Measurements from ENCODE around the gene RELT.

The RELT gene

DNA sequence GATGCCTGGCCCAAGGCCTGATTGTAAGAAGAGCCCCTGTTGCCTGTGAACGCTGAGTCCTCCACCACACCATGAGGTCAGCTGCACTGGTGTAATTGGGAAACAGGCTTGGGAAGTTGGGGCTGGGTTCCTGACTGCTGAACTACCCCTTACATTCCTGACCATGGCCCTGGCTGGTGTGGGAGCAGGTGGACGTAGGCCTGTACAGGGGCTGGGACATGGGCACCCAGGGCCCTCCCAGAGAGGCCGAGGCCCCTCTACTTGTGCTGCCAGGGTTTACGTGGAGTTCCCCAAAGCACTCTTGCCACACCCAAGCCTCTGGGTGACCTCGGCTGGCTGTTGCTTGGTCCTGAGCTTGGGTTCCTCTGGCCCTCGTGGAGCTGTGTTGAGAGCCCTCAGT is 5.4 kb downstream of the RELT start:
- no peaks in the 10 kb centered on the region; the same call in 1 of the 2 replicates for H3K4me1 ChIP-seq (ENCODE audit: insufficient read depth, low read length)
- H3K27ac ChIP-seq (ENCODE audit: low read length), result no peak overlapping the region
- H3K9me3 ChIP-seq (ENCODE audit: insufficient read depth, low read depth, low read length), result no peaks in the 10 kb centered on the region
- H3K27me3 ChIP-seq (ENCODE audit: insufficient read depth, low read length), result peaks cover 15% of the 10 kb centered on the region
- no peak overlapping the region for H3K9ac ChIP-seq (ENCODE audit: low read depth, low read length)
- H3K4me3 ChIP-seq (ENCODE audit: low read length), result no peak overlapping the region
- no peaks in the 10 kb centered on the region for H3K36me3 ChIP-seq (ENCODE audit: insufficient read depth, low read depth, low read length)

DNA sequence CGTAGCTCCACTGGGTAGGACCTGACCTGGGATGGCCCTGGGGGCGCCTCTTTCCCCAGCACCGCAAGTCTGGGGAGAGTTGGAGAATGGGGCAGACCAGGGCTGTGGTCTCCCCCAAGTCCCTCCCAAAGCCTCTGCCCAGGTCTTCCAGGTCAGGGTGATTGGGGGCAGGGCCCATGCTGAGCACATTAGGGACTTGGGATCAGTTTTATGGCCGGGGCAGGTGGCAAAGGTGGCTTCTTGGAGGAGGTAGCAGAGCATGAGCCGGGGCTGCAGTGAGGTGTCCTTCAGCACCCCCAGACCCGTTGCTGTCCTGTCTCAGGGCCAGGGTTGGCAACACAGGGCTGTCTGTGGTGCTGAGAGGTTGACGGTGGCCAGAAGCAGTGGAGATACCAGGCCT is 6.0 kb downstream of the RELT start:
- Histone ChIP-seq H3K9ac (ENCODE audit: low read depth, low read length) (no peak overlapping the region), H3K4me1 (ENCODE audit: insufficient read depth, low read length) (no peaks in the 10 kb centered on the region; the same call in 1 of the 2 replicates), H3K9me3 (ENCODE audit: insufficient read depth, low read depth, low read length) (no peaks in the 10 kb centered on the region)

DNA sequence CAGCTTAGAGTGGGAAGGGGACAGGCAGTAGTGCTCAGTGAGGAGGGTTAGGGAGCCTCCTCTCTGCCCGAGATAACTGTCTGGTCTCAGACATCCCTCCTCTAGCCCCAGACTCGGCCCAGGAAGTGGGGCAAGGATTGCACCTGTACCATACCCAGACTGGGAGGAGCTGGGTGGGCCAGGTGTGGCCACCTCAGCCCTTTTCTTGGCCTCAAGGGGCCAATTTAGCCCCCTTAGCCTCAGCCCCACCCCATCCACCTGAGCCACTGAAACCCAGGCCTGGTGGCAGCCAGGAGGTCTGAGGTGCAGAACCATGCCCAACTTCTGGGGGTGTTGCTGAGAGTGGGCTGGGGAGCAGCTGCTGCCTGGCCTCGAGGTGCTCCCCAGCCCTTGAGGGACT is 6.5 kb downstream of the RELT start:
- no peaks in the 10 kb centered on the region; the same call in 1 of the 2 replicates for H3K4me1 ChIP-seq (ENCODE audit: insufficient read depth, low read length)
- no peak overlapping the region for H3K27ac ChIP-seq (ENCODE audit: low read length)
- H3K9me3 ChIP-seq (ENCODE audit: insufficient read depth, low read depth, low read length), result no peaks in the 10 kb centered on the region
- H3K4me3 ChIP-seq (ENCODE audit: low read length), result no peak overlapping the region
- peaks cover 3% of the 10 kb centered on the region; the same call in 1 of the 2 replicates for H3K27me3 ChIP-seq (ENCODE audit: insufficient read depth, low read length)
- no peak overlapping the region for H3K9ac ChIP-seq (ENCODE audit: low read depth, low read length)
- H3K36me3 ChIP-seq (ENCODE audit: insufficient read depth, low read depth, low read length), result no peaks in the 10 kb centered on the region

More for the DNA sequence above, 6.0 kb downstream of the RELT start:
- Histone ChIP-seq H3K36me3 (ENCODE audit: insufficient read depth, low read depth, low read length) (no peaks in the 10 kb centered on the region), H3K27ac (ENCODE audit: low read length) (no peak overlapping the region), H3K27me3 (ENCODE audit: insufficient read depth, low read length) (peaks cover 9% of the 10 kb centered on the region), H3K4me3 (ENCODE audit: low read length) (no peak overlapping the region)

DNA sequence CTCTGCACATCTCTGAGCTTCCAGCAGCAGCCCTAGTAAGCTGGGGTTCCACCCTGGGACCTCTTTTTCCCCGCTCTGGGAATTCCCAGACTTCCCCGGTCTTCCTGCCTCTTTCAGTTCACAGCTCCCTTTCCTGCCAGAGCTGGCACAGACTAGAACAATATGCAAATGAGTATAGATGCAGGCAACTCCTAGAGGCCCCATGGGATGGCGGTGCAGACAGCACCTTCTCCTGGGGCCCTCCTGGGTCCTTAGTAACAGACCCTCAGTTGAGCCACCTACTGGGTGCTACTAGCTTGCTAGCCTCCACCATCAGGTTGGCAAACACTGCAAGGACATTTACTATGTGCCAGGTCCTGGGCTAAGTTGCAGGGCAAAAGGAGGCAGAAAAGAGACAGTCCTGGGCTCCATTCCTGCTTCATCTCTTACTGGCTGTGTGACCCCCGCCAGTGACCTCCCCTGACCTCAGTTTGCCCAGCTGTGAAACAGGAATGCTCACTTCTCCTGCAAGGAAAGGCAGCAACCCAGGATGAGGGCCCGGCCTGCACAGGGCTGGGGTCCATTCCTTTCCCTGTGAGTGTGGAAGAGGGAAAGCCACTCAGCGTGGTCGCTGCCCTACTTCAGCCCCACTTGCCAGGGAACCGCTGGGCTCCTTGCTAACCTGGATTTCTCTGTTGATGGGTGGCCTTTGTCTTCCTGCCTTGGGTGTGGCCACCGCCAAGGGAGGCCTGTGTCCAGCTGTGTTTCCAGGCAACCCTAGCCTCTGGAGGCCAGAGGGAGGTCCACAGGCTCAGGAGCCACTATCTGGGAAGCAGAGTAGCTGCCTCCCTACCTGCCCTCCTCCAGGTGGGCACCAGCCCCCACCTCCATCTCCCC is 7.3 kb downstream of the RELT start:
- Histone ChIP-seq H3K9ac (ENCODE audit: low read depth, low read length) (no peak overlapping the region), H3K4me3 (ENCODE audit: low read length) (no peak overlapping the region)

DNA sequence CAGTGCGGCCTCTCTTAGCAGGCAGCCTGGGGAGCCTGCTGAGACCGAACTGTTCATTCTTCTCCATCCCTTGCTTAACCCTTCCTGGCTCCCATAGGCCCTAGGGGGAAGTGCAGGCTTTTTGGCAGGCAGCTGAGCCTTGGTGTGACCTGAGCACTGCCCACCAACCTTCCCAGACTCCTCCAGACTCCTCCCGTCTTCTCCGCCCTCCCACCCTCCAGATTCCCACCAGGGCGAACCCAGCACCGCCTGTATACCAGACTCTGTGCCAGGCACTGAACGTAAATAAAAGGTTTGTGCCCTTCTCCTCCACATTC is 7.9 kb downstream of the RELT start:
- Histone ChIP-seq H3K9ac (ENCODE audit: low read depth, low read length) (no peak overlapping the region), H3K4me1 (ENCODE audit: insufficient read depth, low read length) (no peaks in the 10 kb centered on the region), H3K27ac (ENCODE audit: low read length) (no peak overlapping the region)

More for the DNA sequence above, 7.3 kb downstream of the RELT start:
- H3K4me1 ChIP-seq (ENCODE audit: insufficient read depth, low read length), result no peaks in the 10 kb centered on the region; the same call in 1 of the 2 replicates
- no peak overlapping the region for H3K27ac ChIP-seq (ENCODE audit: low read length)
- no peaks in the 10 kb centered on the region for H3K27me3 ChIP-seq (ENCODE audit: insufficient read depth, low read length)
- H3K36me3 ChIP-seq (ENCODE audit: insufficient read depth, low read depth, low read length), result no peaks in the 10 kb centered on the region
- no peaks in the 10 kb centered on the region for H3K9me3 ChIP-seq (ENCODE audit: insufficient read depth, low read depth, low read length)

DNA sequence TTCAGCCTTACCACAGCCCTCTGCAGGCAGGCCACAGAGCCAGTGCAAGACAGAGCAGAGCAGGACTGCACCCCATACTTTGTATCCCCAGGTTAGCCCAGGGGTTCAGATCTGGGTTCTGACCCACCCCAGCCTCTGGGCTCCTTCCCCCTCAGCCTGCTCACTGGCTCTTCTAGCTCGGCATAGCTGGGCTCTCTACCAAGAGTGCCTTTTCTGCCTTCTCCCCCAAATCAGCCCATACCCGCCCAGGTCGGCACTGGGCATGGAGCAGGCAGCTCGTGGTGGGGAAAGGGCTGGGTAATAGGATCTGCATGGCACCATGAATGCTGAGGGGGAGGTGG is 8.3 kb downstream of the RELT start:
- Histone ChIP-seq H3K27ac (ENCODE audit: low read length) (no peak overlapping the region), H3K4me3 (ENCODE audit: low read length) (no peak overlapping the region), H3K9ac (ENCODE audit: low read depth, low read length) (no peak overlapping the region), H3K9me3 (ENCODE audit: insufficient read depth, low read depth, low read length) (no peaks in the 10 kb centered on the region), H3K27me3 (ENCODE audit: insufficient read depth, low read length) (no peaks in the 10 kb centered on the region), H3K4me1 (ENCODE audit: insufficient read depth, low read length) (no peaks in the 10 kb centered on the region), H3K36me3 (ENCODE audit: insufficient read depth, low read depth, low read length) (no peaks in the 10 kb centered on the region)

More for the DNA sequence above, 7.9 kb downstream of the RELT start:
- no peaks in the 10 kb centered on the region for H3K36me3 ChIP-seq (ENCODE audit: insufficient read depth, low read depth, low read length)
- H3K27me3 ChIP-seq (ENCODE audit: insufficient read depth, low read length), result no peaks in the 10 kb centered on the region
- no peak overlapping the region for H3K4me3 ChIP-seq (ENCODE audit: low read length)
- H3K9me3 ChIP-seq (ENCODE audit: insufficient read depth, low read depth, low read length), result no peaks in the 10 kb centered on the region

DNA sequence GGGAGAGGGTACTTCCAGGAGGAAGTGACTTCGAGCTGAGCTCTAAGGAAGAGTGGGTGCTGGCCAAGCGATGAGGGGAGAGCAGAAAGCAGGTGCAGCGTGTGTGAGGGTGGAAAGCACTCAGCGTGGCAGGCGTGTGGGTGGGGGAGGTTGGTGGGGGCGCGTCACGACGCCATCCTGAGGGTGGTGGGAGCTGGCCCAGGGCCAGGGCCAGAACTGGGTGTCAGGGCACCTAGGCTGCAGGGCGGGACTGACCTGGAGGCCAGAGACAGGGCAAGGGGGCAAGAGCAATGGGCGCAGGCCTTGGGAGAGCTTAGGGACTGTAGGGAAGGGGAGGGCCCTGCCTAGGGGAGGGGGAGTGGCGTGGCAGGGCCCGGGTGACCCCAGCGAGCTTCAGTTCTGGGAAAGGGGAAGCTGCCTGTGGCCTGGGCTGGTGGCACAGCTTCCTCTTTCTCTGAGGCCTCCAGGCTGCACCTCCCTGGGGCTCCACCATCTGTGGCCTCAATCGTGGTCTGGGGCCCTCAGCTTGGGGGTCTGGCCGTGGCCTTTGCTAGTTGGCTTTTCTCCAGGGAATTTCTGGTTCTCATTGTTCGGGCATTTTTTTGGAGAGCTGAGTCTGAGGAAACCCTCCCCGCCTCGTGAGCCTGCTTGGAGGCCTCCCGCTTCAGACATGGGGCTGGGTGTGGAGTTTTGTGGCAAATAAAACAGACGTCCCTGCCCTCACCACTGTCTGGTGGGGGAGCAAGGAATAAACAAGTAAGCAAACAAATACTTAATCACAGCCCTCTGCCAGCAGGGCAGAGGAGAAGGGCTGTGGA is 8.9 kb downstream of the RELT start:
- H3K27me3 ChIP-seq (ENCODE audit: insufficient read depth, low read length), result no peaks in the 10 kb centered on the region
- no peak overlapping the region for H3K9ac ChIP-seq (ENCODE audit: low read depth, low read length)
- no peaks in the 10 kb centered on the region for H3K4me1 ChIP-seq (ENCODE audit: insufficient read depth, low read length)
- no peak overlapping the region for H3K27ac ChIP-seq (ENCODE audit: low read length)
- no peaks in the 10 kb centered on the region for H3K9me3 ChIP-seq (ENCODE audit: insufficient read depth, low read depth, low read length)
- no peak overlapping the region for H3K4me3 ChIP-seq (ENCODE audit: low read length)
- H3K36me3 ChIP-seq (ENCODE audit: insufficient read depth, low read depth, low read length), result no peaks in the 10 kb centered on the region

DNA sequence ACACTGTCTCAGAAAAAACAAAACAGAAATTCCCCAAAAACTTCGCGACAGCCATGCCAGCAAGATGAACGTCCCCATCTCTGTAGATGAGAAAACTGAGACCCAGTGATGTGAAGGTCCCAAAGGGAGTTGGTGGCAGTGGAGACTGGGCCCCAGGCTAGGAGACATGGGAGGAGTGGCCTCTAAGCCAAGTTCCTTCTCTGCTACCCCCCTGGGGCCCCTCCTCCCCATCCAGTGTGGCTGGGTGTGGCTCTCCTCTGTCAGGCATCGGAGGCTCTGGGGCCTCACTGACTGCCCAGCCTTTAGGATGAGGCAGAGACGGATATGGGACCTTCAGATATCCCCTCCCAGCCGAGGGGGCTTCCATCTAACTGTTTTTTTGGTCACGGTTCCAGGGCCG is 9.8 kb downstream of the RELT start:
- Histone ChIP-seq H3K9ac (ENCODE audit: low read depth, low read length) (no peak overlapping the region), H3K36me3 (ENCODE audit: insufficient read depth, low read depth, low read length) (no peaks in the 10 kb centered on the region), H3K9me3 (ENCODE audit: insufficient read depth, low read depth, low read length) (no peaks in the 10 kb centered on the region), H3K27ac (ENCODE audit: low read length) (no peak overlapping the region), H3K4me1 (ENCODE audit: insufficient read depth, low read length) (no peaks in the 10 kb centered on the region), H3K4me3 (ENCODE audit: low read length) (no peak overlapping the region), H3K27me3 (ENCODE audit: insufficient read depth, low read length) (no peaks in the 10 kb centered on the region)

DNA sequence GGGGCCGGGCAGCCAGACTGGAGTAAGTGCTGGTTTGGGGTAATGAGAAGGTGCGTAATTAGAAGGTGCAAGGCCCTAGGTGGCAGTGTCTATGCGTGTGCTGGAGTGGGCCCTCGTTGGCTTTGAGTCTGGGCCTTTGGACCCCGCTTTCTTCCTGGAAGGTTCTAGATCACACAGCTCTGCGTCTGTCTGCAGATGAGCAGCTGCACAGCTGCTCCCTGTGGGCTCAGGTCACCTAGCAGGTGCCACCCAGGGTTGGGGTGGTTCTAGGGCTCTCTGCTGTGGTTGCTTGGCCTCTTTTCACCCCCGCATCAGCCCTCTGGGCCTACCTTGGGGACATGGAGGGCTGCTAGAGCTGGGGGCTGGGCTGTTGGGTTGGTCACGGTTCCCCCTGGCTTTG is 10.3 kb downstream of the RELT start:
- no peaks in the 10 kb centered on the region for H3K27me3 ChIP-seq (ENCODE audit: insufficient read depth, low read length)
- H3K4me3 ChIP-seq (ENCODE audit: low read length), result no peak overlapping the region
- no peak overlapping the region for H3K9ac ChIP-seq (ENCODE audit: low read depth, low read length)
- no peaks in the 10 kb centered on the region for H3K9me3 ChIP-seq (ENCODE audit: insufficient read depth, low read depth, low read length)
- H3K4me1 ChIP-seq (ENCODE audit: insufficient read depth, low read length), result no peaks in the 10 kb centered on the region
- no peaks in the 10 kb centered on the region for H3K36me3 ChIP-seq (ENCODE audit: insufficient read depth, low read depth, low read length)
- H3K27ac ChIP-seq (ENCODE audit: low read length), result no peak overlapping the region

DNA sequence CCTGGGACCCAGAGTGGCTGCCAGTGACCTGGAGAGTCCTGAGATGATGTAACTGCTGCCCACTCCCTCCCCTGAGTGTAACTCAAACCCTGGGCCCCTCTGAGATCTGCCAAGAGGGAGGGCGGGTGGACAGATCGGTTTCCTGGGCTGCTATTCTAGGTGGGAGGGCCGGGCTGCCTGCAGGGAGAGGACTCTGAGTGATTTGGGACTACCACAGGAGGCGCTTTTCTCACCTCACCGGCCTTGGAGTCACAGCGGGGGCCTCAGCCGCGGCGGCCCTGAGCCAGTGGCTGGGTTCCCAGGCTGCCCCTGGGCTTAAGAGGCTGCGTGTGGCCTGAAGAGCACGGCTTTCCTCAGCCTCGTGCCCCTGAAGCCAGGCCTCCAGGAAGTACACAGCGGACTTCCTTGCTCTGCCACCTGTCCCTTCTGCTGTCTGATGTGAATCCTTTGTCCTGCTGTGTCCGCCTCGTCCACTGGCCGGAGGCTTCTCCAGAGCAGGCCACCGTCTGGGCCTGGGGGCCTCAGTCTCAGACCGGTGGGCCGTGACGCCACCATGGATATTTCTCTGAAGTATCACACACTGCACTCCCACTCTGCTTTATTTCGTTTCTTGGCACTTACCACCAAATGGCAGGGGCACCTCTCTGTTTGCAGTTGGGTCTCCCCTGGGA is 11.5 kb downstream of the RELT start:
- Histone ChIP-seq H3K4me1 (ENCODE audit: insufficient read depth, low read length) (no peaks in the 10 kb centered on the region), H3K27me3 (ENCODE audit: insufficient read depth, low read length) (no peaks in the 10 kb centered on the region), H3K27ac (ENCODE audit: low read length) (no peak overlapping the region), H3K9me3 (ENCODE audit: insufficient read depth, low read depth, low read length) (no peaks in the 10 kb centered on the region), H3K36me3 (ENCODE audit: insufficient read depth, low read depth, low read length) (no peaks in the 10 kb centered on the region), H3K9ac (ENCODE audit: low read depth, low read length) (no peak overlapping the region), H3K4me3 (ENCODE audit: low read length) (no peak overlapping the region)

DNA sequence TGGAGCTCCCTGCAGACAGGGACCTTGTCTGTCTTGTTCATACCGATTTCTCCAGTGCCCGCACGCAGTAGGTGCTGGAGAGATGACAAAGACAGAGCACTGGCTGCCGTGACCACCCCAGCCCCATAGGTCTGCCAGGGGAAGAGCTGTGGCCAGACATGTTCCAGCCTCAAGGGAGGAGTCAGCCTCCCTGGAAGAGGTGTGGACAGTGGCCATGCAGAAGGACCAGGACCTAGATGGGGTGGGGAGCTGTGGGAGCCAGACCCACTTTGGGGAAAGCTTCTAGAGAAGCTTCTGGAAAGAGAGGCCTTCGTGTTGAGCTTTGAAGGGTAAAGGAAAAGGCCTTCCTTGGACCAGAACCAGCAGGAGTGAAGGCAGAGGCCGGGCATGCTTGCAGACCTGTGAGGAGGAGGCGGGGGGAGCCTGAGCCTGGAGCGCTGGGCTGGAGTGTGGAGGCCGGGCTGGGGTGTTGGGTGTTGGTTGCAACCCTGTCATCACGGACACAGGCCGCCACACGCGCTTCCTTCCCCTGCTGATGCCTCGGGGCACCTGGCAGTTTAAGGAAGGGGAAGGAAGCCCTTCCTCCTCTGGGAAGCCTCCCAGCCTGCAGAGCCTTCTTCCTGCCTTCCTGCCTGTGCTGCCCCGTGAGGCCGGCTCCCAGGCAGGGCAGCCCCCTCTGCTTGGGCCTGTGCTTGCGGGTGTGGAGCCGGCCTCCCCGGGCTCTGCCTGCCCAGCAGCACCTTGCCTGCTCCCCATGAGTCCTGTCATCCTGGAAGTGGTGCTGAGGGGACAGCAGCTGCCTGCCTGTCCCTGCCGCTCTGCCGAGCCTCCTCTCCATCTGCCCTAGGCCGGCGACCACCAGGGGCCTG is 12.3 kb downstream of the RELT start:
- H3K27ac ChIP-seq (ENCODE audit: low read length), result no peak overlapping the region

More for the DNA sequence above, 12.3 kb downstream of the RELT start:
- H3K9me3 ChIP-seq (ENCODE audit: insufficient read depth, low read depth, low read length), result no peaks in the 10 kb centered on the region
- H3K9ac ChIP-seq (ENCODE audit: low read depth, low read length), result no peak overlapping the region
- no peaks in the 10 kb centered on the region for H3K36me3 ChIP-seq (ENCODE audit: insufficient read depth, low read depth, low read length)
- no peaks in the 10 kb centered on the region for H3K27me3 ChIP-seq (ENCODE audit: insufficient read depth, low read length)
- no peaks in the 10 kb centered on the region for H3K4me1 ChIP-seq (ENCODE audit: insufficient read depth, low read length)
- H3K4me3 ChIP-seq (ENCODE audit: low read length), result no peak overlapping the region
